GM19043 (cell line): ENCODE data around the gene PM20D1.
A peak's percentile ranks its signal among the peaks of the same experiment; 100 is the strongest.
"Not testable (repeated sequence)": the region's sequence is repeated elsewhere in the genome, so short reads cannot be mapped to it uniquely, and the experiment has no call there.

Experiments used
- ATAC-seq: cut with Tn5 transposase; IDR thresholded peaks from one replicate; pipeline ENCODE4 v1.9.1; 2021; ENCODE audit warnings: low read depth; ENCODE audit not compliant: unreplicated experiment

Gene PM20D1, protein sequence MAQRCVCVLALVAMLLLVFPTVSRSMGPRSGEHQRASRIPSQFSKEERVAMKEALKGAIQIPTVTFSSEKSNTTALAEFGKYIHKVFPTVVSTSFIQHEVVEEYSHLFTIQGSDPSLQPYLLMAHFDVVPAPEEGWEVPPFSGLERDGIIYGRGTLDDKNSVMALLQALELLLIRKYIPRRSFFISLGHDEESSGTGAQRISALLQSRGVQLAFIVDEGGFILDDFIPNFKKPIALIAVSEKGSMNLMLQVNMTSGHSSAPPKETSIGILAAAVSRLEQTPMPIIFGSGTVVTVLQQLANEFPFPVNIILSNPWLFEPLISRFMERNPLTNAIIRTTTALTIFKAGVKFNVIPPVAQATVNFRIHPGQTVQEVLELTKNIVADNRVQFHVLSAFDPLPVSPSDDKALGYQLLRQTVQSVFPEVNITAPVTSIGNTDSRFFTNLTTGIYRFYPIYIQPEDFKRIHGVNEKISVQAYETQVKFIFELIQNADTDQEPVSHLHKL

DNA sequence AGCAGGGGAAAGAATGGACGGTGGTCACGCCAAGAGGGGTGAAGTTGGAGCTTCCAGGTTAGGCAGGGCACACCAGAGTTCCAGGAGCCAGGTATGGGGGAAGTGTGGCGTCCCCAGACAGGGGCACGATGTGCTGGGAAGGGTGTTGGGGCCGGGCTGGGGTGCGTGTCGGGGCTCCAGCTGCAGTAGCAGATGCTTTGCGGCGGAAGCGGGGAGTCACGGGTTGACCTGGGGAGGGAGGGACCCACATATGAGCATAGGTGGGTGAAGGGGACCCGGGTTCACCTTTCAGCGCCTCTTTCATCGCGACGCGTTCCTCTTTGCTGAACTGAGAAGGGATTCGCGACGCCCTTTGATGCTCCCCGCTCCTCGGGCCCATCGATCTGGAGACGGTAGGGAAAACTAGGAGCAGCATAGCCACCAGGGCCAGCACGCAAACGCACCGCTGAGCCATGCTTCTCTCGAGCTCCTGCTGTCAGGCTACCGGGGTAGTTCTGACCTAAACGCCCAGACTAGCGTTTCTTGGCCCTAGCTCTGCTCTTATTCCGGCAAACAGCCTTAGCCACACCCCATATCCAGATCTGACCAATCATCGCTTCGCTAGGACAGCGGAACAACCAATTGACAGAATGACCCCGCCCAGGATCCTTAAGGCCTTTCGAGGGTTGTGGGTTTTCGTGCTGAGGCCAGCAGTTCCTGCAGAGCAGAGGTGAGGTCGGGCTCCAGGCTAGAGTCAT lies at the start of gene PM20D1:
Gene PM20D1, minus strand, starts transcription at position 514 of the 737 bp plus-strand sequence. Its CDS starts 60 bp downstream, at position 454.
- peak; percentile 84 for ATAC-seq

DNA sequence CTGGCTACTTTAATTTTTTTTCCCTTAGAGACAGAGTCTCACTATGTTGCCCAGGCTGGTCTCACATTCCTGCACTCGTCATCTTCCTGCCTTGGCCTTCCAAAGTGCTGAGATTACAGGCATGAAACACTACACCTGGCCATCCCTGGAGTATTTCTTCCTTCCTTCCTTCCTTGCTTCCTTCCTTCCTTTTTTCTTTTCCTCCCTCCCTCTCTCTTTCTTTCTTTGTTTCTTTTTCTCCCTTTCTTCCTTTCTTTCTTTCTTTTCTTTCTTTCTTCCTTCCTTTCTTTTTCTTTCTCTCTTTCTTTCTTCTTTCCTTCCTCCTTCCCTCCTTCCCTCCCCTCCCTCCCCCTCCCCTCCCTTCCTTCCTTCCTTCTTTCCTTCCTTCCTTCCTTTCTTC lies 46.4 kb upstream of the PM20D1 start:
- no peak for ATAC-seq

DNA sequence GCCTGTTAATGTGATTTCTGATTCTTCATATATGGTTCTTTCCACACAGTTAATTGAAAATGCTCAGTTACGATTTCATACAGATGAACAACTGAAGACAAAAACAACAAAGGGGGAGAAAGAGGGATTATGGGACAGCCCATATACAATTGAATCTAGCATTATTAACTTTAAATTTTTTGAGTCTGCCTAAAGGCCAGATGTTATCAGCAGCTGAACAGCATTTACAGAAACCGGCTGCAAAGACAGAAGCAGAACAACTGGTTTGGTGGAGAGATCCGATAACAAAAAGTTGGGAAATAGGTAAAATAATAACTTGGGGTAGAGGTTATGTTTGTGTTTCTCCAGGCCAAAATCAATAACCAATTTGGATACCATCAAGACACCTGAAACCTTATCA lies 44.2 kb upstream of the PM20D1 start:
- not testable (repeated sequence) for ATAC-seq

DNA sequence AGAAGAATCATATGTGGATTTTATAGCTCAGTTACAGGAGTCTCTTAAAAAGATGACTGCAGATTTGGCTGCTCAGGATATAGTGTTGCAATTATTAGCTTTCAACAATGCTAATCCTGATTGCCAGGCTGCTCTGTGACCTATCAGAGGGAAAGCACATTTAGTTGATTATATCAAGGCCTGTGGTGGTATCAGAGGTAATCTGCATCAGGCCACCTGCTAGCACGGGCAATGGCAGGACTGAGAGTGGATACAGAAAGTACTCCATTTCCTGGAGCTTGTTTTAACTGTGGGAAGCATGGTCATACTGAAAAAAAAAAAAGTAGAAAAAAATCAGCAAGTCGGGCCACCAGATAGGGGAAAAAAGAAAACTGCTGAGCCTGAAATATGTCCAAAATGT lies 42.2 kb upstream of the PM20D1 start:
- ATAC-seq, result not testable (repeated sequence)

DNA sequence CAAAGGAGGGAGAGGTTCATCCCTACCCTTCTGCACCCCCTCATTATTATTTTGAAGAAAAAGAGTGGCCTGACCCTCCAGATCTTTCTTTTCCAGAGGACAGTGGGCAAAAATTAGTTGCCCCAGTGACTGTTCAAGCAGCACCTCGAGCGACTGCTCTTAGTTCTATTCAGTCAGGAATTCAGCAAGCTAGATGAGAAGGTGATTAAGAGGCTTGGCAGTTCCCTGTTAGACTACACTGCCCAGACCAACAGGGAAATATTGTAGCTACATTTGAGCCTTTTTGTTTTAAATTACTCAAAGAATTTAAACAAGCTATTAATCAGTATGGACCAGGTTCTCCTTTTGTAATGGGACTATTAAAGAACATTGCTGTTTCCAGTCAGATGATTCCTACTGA lies 41.5 kb upstream of the PM20D1 start:
- not testable (repeated sequence) for ATAC-seq

DNA sequence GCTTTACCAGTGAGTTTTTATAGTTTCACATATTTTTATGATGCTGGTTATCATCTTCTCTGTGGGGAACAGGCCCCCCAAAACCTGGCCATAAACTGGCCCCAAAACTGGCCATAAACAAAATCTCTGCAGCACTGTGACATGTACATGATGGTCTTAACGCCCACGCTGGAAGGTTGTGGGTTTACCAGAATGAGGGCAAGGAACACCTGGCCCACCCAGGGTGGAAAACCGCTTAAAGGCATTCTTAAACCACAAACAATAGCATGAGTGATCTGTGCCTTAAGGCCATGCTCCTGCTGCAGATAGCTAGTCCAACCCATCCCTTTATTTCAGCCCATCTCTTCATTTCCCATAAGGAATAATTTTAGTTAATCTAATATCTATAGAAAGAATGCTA lies 40.7 kb upstream of the PM20D1 start:
- ATAC-seq, result not testable (repeated sequence)

DNA sequence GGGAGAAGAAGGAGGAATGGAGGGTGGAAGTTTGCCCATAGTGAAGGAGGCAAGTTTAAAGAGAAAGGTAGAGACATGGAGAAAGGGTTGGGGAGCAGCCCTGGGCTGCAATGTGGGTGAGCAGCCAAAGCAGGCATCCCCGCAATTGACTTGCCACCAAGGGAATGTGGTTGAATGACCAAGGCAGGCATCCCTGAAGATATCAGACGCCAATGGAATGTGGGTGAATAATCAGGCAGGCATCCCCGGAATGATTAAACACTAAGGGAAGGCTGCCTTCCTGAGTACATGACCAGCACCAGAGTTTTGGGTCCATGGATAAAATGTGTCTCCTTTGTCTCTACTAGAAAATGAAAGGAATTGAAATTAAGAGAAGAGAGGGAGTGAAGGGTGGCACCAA lies 39.8 kb upstream of the PM20D1 start:
- ATAC-seq, result not testable (repeated sequence)

DNA sequence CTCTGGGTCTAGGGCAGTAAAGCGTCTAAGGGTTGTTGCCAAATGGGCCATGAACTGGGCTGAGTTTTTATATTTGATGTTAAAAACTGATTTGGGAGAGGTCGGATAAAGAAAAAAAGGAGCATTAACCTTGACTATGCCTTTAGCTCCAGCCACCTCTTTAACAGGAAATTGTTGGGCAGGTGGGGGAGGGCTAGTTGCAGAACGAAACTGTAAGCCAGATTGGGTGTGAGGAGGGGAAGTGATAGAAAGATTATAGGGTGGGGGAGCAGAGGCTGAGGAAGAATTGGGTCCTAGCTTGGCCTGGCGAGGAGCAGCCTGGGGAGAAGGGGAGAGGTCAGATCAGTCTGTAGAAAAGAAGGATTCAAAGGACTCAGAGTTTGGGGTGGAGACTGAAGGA lies 39.1 kb upstream of the PM20D1 start:
- ATAC-seq, result not testable (repeated sequence)

DNA sequence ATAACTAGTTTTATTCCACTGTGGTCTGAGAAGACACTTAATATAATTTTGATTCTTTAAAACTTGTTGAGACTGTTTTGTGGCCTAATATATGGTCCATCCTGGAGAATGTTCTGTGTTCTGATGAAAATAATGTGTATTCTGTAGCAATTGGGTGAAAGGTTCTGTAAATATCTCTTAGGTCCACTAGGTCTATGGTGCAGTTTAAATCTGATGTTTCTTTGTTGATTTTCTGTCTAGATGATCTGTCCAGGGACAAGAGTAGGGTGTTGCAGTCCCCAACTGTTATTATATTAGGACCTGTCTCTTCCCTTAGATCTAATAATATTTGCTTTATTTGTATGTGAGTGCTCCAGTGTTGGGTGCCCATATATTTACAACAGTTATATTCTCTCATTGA lies 33.9 kb upstream of the PM20D1 start:
- ATAC-seq, result no peak

DNA sequence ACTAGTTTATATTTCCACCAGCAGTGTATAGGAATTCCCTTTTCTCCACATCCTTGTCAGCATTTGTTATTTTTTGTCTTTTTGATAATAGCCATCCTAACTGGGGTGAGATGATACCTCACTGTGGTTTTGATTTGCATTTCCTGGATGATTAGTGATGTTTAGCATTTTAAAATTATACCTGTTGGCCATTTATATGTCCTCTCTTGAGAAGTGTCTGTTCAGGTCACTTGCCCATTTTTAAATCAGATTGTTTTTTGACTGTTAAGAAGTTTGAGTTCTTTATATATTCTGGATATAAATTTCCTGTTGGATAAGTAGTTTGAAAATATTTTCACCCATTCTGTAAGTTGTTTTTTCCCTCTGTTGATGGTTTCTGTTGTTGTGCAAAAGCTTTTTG lies 31.0 kb upstream of the PM20D1 start:
- no peak for ATAC-seq

DNA sequence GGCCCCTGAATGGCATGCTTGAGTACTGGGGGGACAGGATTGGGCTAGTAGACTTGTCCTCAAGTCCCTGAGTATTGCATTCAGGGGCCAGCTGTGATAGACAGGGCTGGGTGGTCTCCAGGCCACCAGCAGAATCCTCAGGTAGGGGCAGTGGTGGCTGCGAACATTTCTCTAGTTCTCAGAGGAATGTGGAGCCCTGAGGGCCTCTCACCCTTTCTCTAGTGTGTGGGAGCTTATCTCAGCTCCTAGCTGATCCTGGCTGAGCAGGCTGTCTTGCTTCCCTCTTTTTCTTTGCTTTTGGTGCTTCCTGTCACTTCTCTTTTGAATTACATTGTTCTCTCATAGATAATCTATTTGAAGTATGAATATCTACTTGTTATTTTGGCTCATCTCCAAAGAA lies 30.0 kb upstream of the PM20D1 start:
- no peak for ATAC-seq

DNA sequence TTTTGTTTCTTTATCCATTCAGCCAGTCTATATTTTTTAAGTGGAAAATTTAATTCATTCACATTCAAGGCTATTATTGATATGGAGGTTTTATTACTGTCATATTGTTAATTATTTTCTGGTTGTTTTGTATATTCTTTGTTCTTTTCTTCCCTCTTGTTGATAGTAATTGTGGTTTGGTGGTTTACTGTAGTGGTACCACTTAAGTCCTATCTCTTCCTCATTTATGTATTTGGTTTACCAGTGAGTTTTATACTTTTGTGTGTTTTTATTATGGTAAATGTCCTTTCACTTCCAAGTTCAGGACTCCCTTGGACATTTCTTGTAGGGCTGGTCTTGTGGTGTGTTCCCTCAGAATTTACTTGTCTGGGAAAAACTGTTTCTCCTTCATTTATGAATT lies 28.1 kb upstream of the PM20D1 start:
- no peak for ATAC-seq

DNA sequence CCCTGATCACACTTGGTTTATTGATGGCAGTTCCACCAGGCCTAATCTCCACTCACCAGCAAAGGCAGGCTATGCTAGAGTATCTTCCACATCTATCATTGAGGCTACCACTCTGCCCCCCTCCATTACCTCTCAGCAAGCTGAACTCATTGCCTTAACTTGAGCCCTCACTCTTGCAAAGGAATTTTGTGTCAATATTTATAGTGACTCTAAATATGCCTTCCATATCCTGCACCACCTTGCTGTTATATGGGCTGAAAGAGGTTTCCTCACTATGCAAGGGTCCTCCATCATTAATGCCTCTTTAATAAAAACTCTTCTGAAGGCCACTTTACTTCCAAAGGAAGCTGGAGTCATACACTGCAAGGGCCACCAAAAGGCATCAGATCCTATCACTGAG lies 23.2 kb upstream of the PM20D1 start:
- ATAC-seq, result not testable (repeated sequence)

DNA sequence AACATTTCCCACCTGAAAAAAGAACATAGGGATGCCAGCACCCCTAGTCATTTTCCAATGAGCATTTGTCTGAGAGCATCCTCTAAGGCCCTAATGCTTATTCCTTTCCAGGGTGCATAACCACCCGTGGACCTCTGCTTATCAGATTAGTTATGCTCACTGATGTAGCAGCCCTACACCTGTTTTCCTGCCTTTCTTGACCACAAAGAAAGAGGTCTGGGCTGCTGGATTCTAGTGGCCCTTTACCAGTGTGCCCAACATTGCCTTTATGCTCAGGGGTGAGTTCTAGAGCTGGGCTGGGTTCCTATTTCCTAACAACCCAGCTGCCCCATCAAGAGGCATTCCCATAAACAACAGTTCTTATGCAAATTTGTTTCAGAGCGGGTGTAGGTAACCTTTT lies 20.3 kb upstream of the PM20D1 start:
- ATAC-seq, result no peak

DNA sequence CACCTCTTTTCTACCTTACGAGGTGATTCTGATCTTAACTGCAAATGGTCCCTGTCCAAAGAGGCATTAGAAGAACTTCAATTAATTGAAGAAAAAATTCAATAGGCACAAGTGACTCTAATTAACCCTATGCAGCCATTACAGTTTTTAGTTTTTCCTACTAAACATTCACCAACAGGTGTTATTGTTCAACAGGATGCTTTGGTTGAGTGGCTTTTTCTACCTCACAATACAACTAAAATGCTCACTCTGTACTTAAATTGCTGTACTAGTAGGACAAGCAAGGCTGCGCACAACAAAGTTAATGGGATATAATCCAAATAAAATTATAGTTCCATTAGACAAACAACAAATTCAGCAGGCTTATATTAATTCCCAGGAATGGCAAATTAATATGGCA lies 11.6 kb upstream of the PM20D1 start:
- ATAC-seq, result no peak

DNA sequence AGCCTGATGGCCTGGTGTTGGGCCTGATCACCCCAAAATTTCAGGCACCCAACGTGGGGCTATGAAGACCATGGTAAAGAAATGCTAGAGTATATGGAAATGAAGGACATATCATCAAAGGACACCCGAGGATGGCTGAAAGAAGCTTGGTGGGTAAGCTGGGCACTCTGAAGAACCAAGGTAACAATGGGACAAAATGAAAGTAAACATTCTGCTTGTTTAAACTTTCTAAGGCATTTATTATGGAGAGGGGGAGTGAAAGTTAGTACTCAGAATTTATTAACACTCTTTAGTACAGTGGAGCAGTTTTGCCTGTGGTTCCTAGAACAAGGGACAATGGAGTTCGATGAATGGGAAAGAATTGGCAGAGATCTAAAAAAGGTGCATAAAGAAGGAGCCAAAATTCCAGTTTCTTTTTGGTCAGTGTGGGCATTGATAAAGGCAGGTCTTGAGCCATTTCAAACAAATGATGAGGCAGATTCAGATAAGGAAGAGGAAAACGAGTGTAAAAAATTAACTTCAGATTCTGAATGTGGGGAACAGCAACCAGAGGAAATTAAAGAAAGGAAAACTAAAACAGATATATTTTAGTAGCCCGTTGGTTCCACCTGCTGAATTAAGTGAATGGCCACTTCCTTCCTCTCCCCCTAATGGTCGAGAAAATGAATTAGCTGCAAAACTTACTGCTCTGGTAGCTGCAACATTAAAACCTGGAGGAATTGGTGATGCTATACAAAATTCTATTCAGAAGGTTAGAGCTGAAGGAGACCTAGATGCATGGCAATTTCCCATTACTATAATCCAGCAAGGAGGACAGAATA lies 8.4 kb upstream of the PM20D1 start:
- no peak for ATAC-seq

DNA sequence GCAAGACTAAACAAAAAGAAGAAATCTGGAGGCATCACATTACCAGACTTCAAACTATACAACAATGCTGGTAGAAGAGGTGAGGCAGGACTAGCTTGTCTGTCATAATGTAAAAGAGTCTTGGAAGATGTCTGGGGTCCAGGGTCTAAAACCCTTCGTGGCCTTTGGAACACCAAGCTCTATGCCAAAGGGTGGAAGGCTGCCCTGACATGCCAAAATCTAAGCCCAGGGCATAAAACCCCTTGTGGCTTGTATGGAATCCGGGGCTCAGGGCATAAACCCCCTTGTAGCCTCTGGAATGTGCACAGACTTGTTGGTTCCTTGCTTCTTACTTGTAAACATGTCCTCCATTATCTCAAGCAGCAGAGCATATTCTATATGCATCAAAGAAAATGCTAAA lies 7.6 kb upstream of the PM20D1 start:
- ATAC-seq, result not testable (repeated sequence)

DNA sequence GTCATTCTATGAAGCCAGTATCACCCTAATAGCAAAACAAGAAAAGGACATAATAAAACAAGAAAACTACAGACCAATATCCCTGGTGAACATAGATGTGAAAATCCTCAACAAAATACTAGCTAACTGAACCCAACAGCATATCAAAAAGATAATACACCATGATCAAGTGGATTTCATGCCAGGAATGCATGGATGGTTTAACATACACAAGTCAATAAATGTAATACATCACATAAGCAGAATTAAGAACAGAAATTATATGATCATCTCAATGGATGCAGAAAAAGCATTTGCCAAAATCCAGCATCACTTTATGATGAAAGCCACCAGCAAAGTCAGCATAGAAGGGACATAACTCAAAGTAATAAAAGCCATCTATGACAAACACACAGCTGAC lies 6.5 kb upstream of the PM20D1 start:
- ATAC-seq, result no peak

DNA sequence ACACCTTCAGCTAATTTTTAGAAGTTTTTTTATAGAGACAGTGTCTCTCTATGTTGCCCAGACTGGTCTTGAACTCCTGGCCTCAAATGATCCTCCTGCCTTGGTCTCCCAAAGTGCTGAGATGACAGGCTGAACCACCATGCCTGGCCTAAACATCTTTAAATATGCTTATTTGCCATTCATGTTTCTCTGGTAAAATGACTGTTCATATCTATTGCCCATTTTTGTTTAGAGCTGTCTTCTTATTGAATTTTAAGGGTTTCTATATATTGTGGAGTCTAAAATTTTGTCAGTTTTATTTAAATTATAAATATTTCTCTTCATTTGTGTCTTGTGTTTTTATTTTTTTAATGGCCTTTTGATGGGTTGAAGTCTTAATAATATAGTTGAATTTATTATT lies 3.0 kb upstream of the PM20D1 start:
- no peak for ATAC-seq

DNA sequence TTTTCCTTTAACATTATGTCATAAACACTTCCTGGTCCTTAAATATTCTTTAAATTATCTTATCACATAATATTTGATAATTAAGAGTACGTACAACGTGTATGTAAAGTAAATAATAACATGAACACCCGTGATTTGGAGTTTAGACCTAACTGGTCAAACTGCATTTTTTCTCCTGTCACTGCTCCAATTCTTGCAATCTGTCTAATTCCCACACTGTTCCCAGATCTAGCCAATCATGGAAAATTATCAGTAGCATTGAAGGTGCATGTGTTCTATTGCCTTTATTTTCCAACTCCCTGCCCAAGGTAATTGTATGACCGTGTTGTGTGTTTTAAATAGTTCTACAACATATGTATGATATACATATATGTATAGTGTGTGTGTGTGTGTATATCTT lies 2.1 kb upstream of the PM20D1 start:
- no peak for ATAC-seq
